NCI-H1048 (cell line): ENCODE data around the gene SUPT16H.
"Not testable (repeated sequence)": the region's sequence is repeated elsewhere in the genome, so short reads cannot be mapped to it uniquely, and the experiment has no call there.

ENCODE experiments used
- DNase-seq: peaks from one replicate; lab custom pipeline; 2025; lab: John Stamatoyannopoulos, UW

SUPT16H gene

DNA sequence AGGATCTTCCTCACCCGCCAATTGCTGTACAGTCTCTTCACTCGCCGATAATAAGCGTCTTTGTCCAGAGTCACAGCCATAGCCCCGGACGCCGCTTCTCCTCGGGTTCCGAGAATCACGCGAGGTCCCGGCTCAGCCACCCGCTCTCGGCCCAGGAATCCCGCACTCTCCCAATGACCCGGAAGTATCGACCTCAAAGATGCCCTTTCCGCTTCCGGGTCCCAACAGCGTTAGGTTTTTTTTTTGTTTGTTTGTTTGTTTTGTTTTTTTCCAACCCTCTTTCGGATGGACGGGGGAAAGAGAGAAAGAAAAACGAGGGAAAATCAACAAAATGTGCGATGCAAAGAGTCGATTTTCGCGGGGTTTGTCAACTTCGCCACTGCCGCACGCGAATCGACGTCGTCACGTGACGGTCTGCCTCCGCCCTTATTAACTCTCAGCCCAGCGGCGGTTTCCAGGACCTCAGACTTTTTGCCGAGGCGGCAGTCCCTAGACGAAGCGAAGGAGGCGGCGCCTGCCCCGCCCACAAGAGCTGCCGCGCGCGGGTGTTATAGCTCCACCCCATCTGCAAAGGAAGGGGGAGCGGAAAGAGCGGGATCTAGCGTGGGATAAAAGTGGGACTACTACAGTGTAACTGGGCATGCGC is at the start of gene SUPT16H:
Gene SUPT16H (minus strand): TSS at position 172 of the 646 bp plus-strand sequence. CDS start 92 bp downstream, at position 80.
- DNase-seq: peak; percentile 95

DNA sequence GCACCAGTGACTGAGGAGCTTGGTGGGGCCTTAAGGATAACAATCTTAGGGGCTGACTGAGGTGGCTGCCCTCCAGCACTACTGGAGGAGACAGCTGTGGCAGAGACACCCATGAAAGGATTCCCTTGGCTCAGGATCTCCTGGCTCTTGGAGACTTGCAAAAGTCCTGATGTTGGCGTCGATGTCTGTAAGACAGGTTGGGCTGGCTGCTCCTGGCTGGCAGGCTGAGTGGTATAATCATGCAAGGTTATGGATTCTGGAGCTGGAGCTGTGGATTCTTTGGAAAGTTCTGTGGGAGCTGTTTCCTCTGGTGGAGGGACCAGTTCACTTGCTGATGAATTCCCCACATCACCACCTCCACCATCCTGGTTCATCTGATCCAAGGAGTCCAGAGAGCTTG is 47.3 kb upstream of the SUPT16H start:
- DNase-seq: no peak

DNA sequence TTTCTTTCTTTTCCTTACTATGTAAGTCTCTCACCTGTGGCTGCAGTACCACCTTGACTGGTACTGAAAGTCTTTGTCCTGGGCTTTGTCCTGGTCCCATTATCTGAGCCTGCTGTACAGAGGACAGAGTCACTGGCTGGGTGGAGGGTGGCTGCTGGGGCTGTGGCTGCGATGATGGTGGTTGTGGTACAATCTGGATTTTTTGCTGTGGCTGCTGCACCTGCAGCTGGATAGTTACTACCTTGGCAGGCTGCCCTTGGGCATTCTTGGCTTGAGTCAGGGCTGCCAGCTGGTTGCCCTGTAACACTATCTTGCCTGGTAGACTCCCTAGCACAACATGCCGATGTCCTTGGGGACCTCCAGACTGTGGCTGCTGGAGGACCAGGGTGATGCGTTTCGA is 45.1 kb upstream of the SUPT16H start:
- DNase-seq: no peak

DNA sequence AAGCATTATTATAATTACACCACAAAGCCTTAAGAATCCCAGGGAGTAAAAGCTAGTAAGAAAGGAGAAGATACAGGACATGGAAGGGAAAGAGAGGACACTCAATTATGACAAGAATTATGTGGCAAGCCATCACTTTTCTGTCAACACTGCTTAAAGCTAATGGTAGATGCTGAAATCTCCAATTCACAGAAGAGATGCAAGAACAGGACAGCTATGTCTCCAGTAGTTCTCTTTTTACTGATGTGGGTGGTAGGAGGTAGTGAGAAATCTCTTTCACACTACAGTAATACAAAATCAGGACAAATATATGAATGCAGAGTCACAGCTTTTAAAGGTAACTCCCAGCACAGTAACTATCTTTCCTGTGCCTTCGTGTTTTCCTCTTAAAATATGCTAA is 42.9 kb upstream of the SUPT16H start:
- no peak for DNase-seq

DNA sequence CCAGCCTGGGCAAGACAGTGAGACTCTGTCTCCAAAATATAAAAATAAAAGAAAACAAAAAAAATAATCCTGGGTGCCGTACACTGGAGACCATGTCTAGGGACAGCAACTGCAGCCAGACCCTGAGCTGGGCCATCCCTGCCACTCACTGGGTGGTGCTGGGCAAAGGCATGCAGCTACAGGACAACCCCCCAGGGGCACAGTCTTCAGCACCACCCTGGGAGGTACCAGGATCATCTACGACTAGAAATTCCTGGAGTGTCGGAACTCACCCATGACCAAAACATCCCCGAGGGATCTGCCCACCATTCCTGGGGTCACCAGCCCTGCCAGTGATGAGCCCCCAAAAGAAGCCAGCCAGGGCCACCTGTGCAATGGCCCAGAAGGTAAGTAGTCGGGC is 35.7 kb upstream of the SUPT16H start:
- no peak for DNase-seq

DNA sequence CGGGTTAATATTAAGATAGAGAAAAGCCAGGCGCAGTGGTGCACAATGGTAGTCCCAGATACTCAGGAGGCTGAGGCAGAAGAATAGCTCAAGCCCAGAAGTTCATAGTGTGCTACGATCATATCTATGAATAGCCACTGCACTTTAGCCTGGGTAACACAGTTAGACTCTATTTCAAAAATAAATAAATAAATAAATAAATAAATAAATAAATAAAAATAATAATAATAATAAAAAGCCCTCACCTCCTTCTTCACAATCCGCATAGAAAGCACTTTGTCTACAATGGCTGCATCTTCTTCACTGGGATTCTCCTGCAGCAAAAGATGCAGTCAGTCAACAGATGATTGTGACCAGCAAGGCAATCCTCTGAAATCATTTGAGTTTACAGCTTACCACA is 31.5 kb upstream of the SUPT16H start:
- DNase-seq: no peak

DNA sequence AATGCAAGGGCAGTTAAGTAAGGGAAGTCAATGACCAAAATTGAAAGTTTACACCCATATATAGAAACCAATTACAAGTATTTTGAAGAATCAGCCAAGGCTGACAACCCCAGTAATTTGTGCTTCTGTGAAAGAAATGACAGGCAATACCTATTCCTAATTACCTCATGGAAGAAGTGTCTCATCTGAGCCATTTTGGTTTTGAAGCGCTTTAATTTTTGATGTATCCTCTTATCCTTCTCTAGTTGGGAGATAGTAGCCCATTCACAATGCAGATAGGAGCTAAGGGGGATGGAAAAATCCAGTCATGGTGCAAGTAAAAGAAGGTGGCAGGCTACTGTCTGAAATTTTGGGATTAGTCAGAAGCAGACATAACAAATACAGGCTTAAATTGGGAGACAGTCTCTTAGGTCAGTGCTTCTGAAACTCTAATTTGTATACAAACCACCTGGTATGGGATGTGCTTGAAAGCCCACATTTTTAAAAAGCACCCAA is 30.4 kb upstream of the SUPT16H start:
- DNase-seq: no peak

DNA sequence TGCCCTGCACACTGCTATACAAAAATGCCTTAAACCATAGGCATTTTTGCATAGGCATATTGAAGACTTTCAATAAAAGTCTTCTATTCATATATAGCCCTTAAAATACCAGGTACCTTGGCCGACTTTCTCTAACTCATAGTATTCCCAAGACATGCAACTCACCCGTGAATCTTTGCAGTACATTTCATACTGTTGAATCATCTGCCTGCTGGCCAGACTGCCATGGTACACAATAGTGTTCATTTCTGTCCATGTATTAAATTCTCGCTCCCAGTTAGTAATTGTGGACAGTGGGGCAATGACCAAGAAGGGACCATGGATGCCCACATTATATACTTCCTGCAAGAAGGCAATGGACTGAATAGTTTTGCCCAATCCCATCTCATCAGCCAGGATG is 24.3 kb upstream of the SUPT16H start:
- DNase-seq: no peak

DNA sequence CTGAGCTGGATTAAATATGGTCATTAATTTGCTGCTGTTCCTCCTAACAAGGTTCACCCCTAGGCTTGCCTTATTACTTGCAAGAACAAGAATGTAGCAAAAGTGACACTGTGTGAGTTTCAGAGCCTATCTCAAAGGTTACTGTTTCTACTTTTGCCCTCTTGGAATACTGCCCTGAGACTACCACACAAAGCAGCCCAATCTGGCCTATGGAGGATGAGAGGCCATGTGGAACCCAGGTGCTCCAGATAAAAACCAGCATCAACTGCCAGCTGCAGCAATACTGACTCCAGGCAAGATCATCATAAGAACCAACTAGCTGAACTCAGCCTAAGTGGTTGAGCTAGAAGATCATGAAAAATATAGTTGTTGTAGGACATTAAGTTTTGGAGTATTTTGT is 22.4 kb upstream of the SUPT16H start:
- no peak for DNase-seq

DNA sequence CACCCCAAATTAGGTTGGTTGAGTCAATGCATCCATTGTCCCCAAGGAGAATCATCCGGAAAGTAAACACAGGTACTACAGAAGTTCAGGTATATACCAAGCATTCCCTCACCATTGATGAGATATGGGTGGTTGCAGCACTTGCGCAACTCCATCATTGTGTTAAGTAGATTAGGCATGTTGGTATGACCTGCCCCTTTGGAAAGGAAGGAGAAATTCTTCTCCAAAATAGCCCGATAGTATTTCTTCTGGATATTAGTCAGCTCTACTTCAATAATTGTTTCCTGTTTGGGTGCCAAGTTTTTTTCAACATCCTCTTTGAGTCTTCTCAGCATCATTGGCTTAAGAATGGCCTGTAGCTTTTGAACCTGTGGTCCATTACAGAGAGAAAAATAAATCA is 21.3 kb upstream of the SUPT16H start:
- DNase-seq: no peak

DNA sequence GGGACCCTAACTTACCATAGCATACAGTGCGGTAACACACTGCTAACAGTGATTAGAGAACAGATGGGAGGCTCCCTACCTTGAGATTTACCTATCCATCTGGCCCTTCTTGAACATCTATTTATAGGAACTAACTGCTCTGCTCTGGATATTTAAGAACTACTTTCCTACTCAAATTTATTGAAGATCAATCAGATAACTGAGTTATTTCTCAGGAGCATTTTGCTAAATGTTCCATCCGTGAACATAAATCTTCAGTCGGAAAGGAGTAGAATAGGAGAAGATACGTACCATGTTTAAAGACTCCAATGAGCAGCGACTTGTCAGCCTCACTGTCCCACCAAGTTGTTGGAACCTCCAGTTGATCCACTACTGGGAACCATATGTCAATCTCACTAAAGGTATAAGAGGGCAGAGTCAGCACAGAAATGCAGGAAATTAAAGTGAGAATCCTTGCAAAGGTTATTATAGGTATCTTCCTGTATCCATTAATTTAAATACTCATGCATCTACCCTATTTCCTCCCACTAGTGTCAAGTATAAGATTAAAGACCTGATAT is 15.6 kb upstream of the SUPT16H start:
- DNase-seq: no peak

DNA sequence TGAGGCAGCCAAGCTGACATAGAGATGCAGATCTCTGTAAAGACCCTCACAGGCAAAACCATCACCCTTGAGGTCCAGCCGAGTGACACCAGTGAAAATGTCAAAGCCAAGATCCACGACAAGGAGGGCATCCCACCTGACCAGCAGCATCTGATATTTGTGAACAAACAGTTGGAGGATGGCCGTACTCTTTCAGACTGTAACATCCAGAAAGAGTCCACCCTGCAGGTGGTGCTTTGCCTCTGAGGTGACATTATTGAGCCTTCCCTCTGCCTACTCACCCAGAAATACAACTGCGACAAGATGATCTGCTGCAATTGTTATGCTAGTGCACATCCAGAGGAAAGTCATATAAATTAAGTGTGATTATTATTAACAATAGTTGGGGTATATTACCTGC is 15.1 kb upstream of the SUPT16H start:
- no peak for DNase-seq

DNA sequence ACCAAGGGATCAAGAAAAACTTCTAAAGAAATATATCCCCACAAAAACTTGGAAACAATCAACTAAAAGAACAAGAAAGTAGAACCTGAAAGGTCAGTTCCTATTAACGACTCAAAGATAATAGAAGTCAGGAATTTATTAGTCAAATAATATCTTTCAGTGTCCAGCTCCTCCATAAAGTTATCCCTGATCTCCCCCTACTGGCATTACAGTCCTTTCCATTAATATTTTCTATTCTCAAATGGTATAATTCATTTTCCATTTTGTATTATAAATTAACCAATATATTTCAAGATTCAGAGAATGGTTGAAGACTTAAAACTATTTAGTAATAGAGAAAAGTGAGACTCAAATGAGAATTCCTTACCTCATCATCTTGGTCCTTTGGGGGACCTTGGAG is 11.6 kb upstream of the SUPT16H start:
- no peak for DNase-seq

DNA sequence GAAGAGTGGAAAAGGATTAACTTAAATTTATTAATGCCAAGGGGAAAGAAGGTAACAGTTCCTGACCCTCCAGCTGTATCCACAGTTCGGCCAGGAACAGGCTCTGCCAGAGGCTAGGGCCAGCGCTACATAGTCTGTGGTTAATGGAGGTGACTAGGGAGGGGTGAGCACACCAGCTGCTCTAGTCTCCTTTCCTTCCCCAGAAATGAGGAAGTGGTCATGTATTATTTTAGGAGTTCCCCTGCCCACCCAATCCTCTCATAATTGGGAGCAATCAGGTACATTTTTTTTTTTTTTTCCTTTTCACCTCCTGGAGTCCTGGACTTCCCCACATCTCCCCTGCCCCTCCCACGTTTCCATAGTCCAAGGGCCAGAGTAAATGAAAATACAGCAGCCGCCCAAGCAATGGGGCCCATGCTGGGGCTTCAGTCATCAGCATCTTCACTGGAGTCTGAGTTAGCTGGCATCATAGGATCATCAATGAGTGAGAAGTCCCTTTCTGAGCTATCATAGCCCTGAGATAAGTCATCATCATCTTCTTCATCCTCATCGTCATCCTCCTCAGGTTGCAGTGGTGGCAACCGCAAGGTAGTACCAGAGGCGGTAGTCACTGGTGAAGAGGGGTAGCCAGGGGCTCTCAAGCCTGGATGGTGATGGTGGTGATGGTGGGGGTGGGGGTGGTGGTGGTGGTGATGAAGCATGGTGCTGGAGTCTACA is 1.5 kb upstream of the SUPT16H start:
- no peak for DNase-seq

DNA sequence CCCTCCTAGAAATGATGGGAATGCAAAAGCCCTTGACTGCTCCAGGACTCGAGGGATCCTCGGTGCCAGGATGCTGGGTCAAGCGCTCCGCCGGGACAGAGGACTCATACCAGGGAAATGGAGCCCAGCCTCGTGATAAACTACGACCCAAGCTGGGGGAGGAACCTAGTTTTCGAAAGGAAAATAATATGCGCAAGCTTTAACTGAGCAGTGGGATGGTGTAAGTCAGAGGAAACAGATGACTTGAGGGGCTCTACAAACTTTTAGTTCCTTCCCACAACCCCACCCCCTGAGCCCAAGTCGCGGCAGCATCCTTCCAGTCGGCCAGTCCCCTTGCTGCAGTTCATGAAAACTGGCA is 654 bp upstream of the SUPT16H start:
- no peak for DNase-seq

DNA sequence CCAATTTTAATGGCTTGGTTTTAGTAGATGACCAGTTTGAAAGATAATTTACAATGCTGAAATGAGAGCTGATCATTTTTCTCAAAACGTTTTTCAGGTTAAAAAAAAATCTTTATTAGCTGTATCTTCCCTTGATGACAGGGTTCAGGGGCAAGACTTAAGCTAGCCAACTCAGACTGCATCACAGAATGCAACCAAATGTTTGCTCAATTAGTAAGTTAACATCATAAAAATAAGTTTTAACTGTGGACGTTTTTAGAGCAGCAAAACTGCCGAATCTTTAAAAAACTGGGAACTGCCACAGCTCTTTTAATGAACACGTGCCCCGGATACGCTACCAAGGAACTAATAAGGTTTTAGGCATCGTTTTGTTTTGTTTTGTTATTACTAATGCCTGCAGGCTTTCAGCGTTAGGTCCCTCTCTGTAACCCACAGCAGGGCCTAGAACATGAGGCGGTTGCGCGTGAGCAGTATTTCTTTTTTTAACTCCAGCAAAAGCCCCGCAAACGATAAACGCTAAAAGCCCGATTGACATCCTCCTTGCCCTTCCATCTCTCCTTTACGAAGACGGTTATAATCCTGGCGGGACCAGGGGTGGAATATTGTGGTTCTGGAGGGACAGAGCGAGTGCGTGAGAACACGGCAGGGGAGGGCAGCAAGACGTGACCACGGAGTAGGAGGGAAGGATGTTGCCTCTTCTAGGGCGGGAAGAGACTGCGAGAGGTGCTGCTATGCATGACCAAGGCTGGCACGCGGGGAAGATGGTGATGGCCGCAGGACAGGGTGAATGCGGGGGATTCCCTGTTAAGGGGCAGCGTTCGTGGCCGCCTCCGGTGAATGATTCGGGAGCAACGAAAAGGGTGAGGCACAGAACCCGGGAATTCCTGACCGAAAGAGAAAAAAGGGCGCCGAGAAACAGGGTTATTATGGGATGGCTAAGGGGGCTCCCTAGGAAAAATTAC is 652 bp downstream of the SUPT16H start:
- no peak for DNase-seq

DNA sequence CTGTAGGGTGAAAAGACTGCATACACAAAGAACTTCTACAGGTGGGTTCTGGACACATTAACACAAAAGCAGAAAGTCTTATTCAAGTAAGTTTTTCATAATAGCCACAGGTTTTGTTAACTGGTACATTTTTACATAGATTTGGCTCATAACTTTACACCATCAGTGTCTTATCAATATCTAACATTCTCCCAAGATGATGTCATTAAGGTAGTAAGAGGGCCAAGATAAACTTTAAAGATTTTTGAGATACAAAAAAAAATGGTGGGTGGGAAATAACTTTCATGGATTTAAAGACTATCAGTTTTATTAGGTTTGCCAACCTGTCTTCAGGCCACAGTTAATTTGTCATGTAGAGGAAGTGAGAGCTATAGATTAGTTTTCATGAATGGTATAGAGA is 1.7 kb downstream of the SUPT16H start:
- no peak for DNase-seq

DNA sequence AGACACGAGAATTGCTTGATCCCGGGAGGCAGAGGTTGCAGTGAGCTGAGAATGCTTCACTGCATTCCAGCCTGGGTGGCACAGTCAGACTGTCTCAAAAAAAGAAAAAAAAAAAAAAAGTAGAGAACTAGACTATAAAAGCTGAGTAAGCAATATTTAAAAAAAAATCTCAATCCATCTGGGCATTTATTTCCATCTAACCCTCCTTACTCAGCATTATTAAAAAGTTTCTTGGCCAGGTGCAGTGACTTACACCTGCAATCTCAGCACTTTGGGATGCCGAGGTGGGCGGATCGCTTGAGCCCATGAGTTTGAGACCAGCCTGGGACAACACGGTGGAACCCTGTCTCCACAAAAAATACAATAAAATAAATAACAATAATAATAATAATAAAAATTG is 4.5 kb downstream of the SUPT16H start:
- no peak for DNase-seq

DNA sequence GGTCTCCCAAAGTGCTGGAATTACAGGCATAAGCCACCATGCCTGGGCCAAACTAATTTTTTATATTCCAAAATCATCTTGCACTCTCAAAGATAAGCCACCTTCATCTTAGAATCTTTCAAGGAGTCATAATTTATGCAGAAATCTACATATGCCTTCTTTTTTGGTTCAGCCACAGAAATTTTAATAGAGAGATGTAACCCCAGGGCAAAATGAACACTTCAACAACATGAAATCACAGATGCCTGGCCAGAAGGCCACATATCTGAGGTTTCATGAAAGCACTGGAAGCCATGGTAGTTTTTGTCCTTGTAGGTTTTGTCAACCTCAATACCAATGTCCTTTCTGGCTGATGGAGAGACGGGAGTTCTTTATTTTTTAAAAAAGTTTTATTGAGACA is 9.8 kb downstream of the SUPT16H start:
- DNase-seq: no peak

DNA sequence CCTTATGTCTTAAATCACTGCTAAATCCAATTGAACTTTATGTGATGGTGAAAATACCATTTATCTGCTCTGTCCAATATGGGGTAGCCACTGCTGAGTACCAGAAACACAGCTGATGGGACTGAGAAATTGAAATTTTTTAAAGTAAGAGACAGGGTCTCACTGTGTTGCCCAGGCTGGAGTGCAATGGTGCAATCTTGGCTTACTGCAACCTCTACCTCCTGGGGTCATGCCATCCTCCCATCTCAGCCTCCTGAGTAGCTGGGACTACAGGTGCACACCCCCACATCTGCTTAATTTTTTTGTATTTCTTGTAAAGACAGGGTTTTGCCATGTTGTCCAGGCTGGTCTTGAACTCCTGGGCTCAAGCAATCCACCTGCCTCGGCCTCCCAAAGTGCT is 11.0 kb downstream of the SUPT16H start:
- DNase-seq: not testable (repeated sequence)

DNA sequence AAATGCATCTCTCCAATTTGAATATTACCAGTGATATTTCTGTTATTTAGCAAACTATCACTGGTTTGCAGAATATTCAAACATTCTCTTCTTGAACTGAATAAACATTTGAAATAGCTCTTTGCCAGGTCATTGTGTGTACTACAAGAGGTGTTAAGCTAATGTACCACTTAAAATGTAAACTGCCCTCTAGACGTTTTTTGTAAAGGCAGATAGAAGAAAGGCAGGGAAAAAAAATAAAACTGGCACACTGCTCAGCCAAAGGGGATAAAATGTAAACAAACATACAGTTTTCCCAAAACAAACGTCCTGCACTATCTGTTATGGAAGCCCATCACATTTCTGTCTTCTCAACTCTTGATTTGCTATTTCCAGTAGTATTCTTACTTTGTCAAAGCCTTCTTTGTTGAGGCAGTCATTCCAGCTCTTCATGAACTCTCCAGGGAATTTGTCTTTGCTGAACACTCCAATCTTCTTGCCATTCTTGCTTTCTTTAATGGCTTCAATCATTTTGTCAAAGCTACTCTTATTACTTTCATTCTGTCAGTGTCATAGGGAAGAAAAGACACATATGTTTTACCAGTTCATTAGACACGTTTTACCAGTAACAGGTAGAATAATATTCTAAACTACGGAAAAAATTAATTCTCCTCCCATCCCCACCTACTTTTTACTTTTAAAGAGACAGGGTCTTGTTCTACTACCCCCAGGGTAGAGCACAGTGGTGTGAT is 13.7 kb downstream of the SUPT16H start:
- no peak for DNase-seq
